CD4-positive, alpha-beta T cell treated with Interleukin-15 for 1 hour (primary cell): ENCODE measurements around the gene VPS26A.

Source experiments
- DNase-seq: peaks from one replicate; pipeline ENCODE4 v3.0.0-alpha.2; 2020

Gene VPS26A

GRCh38 chr10:69179089-69179742 lies 55.2 kb downstream of the VPS26A start:
- peak; percentile 47 for DNase-seq

DNA sequence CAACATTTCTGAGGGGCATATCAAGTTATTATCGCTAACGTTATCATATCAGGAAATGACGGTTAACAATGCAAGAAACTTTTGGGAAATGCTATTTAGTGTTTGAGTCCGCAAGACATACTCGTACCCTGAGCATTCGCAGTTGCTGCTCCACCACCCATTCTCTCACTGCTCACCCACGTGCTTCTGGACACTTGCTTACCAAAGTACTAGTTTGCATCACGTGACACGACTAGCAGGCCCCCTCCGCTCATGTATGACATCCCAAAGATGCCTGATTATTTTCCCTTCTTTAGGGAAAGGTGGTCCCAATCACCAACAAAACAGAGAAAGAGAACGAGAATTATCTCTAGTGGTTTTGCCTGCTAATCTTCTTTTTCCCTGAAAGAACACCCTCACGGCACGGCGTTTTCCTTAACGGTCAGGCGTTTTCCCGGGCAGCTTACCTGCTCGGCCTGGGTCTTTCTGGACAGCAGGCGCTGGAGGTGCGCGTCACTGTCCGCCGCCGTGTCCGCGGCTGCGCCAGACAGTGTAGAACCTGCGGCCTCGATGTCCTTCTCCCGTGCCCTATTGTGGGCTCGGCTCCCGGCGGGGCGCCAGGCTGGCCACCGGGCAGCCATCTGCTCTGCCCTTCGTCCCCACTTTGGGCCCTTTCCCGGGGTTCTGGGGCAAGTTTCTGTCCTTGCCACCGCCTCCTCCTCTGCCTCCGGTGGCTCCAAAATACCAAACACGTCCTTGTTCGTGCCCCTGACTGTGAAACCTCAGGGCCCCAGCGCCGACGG lies 56.0 kb downstream of the VPS26A start, which contains the start of gene SUPV3L1:
Gene SUPV3L1 (plus strand): TSS at position 492 of the 782 bp plus-strand sequence. CDS start 58 bp downstream, at position 550.
- peak; percentile 93 for DNase-seq

DNA sequence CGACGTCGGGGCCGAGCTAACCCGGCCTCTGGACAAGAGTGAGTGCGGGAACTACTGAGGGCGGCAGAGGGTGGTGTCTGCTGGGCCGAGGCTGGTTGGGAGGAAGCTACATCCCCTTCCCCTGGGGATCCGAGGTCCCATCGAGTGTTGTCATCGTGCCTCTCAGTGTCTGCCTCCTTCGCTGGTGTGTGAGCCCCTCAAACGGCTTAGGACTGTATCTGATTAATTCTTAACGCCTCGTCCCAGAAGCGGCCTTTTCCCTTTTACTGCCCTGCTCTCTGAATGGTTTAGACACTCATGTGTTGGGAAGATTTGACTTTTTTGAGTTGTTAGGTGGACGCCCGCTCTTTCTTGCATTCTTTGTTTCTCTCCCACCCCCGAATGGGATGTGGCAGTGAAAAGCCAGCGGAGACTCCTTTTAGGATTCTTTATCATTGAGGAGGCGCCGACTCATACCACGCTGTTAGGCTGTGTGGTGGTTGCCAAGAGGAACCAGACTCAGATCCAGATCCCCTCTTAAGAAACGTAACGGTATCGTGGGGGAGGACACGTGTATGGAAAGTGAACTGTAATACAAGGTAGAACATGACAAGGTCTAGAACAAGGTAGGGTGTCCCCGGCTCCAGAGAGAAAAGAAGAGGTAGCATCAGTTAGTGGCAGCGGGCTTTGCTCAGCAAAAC lies 56.7 kb downstream of the VPS26A start:
- DNase-seq: no peak

DNA sequence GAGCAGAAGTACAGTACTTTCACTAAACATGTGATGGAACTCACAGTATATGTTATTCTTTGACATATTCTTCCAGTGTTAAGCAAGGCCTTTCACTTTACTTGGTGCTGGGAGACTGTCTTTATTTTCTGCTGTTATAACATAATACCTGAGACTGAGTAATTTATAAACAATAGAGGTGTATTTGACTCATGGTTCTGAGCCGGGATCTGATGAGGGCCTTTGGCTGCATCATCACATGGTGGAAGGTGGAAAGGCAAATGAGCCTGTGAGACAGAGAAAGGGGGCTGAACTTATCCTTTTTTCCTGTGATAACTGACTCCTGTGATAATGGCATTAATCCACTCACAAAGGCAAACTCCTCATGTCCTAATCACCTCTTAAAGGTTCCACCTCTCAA lies 57.5 kb downstream of the VPS26A start:
- DNase-seq: no peak

DNA sequence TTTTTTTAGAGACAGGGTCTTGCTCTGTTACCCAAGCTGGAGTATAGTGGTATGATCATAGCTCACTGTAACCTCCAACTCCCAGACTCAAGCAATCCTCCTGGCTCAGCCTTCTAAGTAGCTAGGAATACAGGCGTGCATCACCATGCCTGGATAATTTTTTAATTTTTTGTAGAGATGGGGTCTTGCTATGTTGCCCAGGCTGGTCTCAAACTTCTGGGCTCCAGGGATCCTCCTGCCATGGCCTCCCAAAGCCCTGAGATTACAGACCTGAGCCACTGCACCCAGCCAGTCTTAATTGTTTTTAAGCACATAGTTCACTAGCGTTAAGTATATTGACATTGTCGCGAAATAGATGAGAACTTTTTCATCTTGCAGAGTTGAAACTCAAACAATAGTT lies 58.0 kb downstream of the VPS26A start:
- no peak for DNase-seq

DNA sequence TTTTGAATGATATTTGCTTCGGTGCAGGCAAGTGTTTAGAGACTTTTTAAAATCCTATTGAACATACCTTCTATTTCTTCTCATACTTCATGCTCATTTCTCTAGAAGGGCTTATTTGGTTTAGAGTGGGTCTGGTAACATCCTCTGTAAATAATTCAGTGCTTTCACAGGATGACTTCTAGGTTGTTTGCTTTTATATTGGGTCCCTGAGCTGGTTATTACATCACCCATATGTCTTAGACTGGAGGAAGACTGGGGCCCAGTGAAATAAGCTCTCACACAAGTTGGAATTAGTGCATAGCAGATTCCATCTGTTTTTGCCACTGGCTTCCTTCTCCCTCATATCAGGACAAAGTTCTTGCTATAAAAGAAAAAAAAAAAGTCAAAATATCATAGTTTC lies 62.5 kb downstream of the VPS26A start:
- no peak for DNase-seq

DNA sequence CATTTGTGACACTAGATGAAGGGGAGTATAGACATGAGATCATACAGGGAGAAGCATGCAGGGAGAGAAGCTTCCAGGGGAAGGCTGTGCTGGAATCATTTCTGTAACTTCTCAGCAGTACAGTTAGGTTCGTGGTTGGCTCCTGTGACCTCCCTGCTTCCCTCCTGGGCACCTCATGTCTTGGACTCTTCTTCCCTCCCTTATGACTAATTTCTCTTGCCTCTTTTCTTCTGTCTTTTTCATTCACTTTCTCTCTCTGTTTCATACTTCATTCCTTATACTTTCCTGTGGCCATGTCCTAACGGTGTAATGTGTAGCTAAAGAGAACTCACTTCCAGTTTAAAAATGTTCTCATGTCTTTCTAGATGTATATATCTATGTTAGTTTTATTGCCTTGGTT lies 77.1 kb downstream of the VPS26A start:
- DNase-seq: no peak

DNA sequence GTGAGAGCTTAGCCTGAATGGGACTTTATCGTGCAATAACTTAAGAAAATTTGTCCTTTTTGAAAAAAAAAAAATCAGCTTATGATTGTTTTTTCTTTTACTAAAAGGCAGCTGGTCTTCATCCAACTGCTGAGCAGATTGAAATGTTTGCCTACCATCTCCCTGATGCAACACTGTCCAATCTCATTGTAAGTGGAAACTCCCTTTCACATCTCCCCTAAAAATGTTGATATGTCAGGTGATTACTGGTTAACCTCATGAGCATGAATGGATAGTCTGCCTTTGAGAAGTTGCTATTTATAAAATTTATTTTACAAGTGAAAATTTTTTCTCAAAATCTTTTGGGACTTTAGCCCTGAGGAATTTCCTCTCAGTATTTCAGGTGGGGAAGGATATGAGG lies 78.4 kb downstream of the VPS26A start:
- no peak for DNase-seq

DNA sequence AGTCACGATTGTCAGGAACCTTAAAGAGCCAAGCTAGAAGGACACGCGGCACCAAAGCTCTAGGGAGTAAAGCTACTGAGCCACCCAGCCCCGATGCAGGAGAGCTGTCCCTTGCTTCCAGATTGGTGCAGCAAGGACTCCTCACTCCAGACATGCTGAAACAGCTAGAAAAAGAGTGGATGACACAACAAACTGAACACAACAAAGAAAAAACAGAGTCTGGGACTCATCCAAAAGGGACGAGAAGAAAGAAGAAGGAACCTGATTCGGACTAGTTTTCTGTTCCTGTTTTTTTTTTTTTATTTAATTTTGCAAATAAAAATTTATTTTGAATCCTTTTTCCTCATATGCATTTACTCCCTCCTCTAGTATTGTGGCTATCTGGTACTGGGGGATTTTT lies 84.8 kb downstream of the VPS26A start:
- DNase-seq: no peak

- DNase-seq: no peak
These were observed 86.0 kb downstream of the VPS26A start for GRCh38 chr10:69209787-69210484.

GRCh38 chr10:69211104-69211503 lies 87.1 kb downstream of the VPS26A start:
- no peak for DNase-seq

GRCh38 chr10:69211524-69211923 lies 87.5 kb downstream of the VPS26A start:
- DNase-seq: no peak

GRCh38 chr10:69213591-69214311 lies 89.8 kb downstream of the VPS26A start:
- no peak for DNase-seq

DNA sequence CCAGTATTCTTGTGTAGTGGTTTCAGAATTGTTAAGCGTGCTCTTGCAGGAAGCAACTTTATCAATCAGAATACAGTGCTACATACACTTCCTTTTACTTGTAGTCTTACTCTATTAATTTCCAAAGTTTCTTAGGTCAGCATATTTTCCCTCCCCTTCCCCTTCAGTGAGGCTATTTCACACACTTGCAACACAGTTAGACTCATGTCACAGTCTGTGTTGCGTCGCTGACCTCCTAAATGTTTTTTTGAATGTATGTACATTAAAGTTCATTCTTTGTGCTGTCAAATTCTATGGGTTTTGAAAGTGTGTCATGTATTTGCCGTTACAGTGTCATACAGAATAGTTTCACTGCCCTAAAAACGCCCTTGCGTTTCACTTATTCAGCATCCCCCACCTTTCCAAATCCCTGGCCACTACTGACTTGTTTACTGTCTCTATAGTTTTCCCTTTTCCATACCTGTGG lies 90.7 kb downstream of the VPS26A start:
- DNase-seq: no peak

- DNase-seq: no peak
These were observed 91.6 kb downstream of the VPS26A start for GRCh38 chr10:69215405-69216171.

DNA sequence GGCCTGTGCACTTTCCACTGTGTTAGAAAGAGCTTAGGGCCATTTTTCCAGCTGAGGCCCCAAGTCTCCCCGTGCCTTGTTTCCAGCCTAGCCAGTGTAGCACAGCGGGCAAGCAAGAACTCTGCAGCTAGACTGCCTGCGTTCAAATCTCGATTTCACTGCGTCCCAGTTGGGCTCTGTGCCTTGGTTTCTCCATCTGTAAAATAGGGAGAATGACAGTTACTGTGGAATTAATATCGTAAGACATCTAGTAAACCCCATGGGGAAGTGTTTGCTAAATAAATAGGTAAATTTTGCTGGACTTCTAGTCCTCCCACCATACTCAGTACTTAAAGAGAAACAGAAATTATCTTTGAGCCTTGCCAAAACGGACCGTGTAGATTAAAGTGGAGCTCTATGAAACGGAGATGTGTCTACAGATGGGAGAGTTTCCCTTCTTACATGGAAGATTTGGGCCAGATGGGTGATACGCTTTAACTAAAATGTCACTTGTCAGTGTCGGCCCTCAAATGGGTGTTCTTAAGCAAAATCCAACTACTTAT lies 92.7 kb downstream of the VPS26A start:
- DNase-seq: no peak

DNA sequence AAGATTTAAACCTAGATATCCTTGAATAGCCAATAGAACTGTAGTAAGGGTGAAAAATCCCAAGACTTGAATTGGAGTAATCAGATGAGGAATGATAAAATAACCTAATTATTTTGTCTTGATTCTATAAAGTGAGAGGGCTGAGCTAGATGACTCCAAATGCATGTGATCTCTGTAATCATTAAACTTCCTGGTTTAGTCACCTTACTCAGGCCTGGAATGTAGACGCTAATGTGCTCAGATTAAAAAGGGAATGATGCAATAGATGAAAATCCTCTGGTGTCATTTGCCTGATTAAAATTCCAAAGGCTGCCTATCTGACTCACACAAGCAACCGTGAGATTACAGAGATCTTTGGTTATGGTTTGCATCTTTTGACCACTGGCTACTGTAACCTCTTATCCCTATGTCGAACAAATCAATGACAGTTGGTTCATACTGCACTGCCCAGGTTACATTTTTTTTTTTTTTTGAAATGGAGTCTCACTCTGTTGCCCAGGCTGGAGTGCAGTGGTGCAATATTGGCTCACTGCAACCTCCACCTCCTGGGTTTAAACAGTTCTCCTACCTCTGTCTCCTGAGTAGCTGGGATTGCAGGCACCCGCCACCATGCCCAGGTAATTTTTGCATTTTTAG lies 93.3 kb downstream of the VPS26A start:
- DNase-seq: no peak

DNA sequence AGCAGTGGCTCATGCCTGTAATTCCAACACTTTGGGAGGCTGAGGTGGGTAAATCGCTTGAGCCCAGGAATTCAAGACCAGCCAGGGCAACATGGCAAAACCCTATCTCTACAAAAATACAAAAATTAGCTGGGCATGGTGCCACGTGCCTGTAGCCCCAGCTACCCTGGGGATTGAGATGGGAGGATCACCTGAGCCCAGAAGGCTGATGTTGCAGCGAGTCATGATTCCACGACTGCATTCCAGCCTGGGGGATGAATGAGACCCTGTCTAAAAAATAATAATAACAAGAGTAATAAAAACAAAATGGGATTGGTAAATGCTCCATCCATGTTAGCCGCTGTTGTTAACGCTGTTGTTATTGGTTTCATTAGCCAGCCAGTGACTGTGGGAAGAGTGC lies 94.9 kb downstream of the VPS26A start:
- DNase-seq: no peak

- DNase-seq: no peak
These were observed 96.1 kb downstream of the VPS26A start, which contains the start of gene HKDC1 for GRCh38 chr10:69220041-69220451. Gene HKDC1, plus strand, starts transcription at chr10:69220332. Its CDS starts 104 bp downstream, at chr10:69220436.

DNA sequence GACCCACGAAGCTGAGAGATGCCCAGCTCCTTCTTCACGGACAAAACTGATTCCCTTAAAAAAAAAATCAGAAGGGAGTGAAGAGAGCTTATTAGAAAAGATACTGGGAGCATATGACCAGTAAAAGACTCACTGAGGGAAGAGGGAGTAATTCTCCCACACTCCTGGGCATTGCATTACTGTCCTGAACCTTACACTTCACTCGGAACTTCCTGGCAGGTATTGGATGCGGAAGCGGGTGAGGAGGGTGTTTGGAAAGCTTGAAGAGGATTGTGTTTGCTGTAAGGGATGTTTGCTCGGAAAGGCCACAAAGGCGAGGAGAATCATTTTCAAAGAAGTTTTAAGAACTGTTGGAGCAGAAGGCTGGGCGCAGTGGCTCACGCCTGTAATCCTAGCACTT lies 96.5 kb downstream of the VPS26A start:
- no peak for DNase-seq
